IPS DF 4.7 (cell line): Measurements from ENCODE around the gene NCOA6.
"Not testable (repeated sequence)": the region's sequence is repeated elsewhere in the genome, so short reads cannot be mapped to it uniquely, and the experiment has no call there.

Source experiments
- DNase-seq: peaks from one replicate; pipeline ENCODE4 v3.0.0-alpha.2; 2013; ENCODE audit warnings: low spot score; ENCODE audit errors: extremely low read depth

The NCOA6 gene

DNA sequence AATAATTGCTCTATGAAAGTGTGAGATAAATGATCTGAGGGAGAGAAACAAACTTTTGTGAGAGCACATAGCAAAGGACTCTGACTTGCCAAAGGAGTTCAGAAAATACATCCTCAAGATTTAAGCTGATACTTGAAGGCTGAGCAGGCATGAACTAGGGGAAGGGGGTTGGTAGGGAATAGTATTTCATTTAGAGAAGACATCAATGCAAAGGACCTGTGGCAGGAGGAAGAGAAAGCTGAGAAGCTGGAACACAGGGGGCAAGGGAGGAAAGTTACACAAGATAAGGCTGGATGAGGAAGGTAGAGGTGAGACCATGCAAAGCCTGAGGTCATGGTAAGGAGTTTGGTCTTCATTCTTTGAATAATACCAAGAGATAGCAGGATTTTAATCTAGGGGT is 50.6 kb downstream of the NCOA6 start:
- no peak for DNase-seq

DNA sequence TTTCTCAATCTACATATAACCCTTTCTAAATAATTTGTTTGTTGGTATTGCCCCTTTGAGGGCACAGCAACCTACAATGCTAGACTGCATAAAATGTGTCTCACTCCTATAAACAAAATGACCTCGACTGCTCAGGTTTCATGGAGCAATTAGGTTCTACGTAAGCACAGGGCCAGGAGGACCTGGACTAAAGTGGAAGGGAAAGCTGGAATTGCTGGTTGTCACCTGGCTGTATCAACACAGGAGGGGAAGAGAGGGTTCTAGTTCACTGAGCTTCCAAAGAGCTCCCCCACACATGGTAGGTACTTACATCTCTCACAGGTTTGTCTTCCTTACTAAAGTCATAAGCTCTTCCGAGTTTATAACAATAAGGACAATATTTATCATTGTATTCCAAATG is 51.0 kb downstream of the NCOA6 start:
- no peak for DNase-seq

GRCh38 chr20:34773726-34774125 is 51.7 kb downstream of the NCOA6 start:
- no peak for DNase-seq

GRCh38 chr20:34772437-34772836 is 53.0 kb downstream of the NCOA6 start:
- no peak for DNase-seq

- DNase-seq, result no peak
Measured at GRCh38 chr20:34771680-34772081, 53.8 kb downstream of the NCOA6 start.

- DNase-seq, result no peak
Measured at GRCh38 chr20:34768096-34768495, 57.4 kb downstream of the NCOA6 start.

DNA sequence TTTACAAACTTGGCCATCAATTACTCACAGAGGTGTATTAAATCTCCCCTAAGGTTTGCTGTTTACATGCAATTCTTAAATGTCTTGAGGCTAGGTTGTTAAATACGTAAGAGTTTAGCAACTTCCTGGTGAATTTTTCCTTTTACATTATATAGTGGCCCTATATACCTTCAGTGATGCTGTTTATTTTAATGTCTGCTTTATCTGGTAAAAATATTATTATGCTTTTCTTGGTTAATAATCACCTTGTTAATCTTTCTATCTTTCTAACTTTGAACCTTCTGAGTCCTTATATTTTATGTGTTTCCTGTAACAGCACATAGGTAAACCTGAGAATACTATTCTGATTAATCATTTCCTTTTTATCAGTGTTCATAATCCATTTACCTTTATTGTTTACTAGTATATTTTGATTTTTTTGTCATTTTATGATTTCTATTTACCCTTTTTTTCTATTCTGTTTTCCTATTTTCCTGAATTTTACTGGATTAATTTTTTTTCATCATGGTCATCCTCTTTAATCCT is 63.4 kb downstream of the NCOA6 start:
- DNase-seq, result no peak

DNA sequence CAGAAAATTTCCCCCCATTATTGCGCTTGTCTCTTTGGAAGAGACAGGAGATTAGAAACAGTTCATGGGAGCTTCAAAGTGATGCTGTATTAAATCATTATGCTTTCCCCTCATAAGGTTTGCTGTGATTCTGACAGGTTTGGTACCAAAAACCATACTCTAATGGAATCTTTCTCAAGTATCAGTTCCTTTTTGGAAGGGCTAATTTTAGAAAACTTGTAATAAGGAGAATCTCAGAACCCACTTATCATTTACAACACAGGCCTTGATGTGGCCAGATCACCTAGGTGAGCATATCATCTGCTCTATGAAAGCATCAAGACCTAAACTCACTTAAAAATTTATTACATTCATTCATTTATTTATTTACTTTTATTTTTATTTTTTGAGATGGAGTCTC is 70.1 kb downstream of the NCOA6 start:
- no peak for DNase-seq

DNA sequence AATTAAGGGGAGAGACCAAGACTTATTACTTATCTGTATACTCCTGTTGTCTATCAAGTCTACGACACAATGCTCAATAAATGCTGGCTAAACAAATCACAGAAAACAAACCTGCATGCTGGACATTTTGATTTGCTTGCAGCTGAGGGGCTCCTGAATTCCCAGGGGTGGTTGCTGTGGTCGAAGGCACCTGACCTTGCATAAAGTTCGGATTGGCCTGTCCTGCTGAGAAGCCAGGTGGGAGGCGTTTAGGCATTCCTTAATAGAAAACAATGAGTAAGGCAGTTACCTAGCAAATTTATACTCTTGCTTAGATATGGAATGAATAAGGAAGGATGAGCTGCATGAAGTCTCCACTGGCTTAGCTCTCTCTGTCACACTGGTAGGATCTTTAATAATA is 70.8 kb downstream of the NCOA6 start:
- DNase-seq, result no peak

GRCh38 chr20:34753706-34754461 is 71.6 kb downstream of the NCOA6 start:
- no peak for DNase-seq

- DNase-seq, result no peak
Measured at GRCh38 chr20:34751453-34751852, 74.0 kb downstream of the NCOA6 start.

- DNase-seq, result no peak
Measured at GRCh38 chr20:34750484-34750883, 75.0 kb downstream of the NCOA6 start.

- DNase-seq, result no peak
Measured at GRCh38 chr20:34748709-34749108, 76.7 kb downstream of the NCOA6 start.

DNA sequence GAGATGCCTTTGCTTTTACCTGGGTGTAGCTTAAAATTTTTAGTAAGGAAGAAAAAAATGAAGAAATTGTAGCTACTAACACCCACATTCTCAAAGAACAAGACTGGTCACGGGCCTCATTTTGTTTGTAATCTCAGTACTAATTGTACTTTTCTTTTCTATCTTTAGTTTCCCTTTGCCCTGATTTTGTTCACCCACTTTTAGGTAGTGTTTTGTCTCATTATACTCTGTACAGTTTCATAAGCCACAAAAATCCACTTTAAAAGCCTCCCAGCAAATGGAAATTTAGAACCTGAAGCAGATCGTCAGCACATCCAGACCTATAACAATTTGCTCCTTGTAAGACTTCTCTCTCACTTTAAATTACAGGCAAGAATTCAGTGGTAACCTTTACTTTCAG is 78.0 kb downstream of the NCOA6 start:
- DNase-seq, result no peak

GRCh38 chr20:34746674-34747073 is 78.8 kb downstream of the NCOA6 start:
- DNase-seq, result no peak

DNA sequence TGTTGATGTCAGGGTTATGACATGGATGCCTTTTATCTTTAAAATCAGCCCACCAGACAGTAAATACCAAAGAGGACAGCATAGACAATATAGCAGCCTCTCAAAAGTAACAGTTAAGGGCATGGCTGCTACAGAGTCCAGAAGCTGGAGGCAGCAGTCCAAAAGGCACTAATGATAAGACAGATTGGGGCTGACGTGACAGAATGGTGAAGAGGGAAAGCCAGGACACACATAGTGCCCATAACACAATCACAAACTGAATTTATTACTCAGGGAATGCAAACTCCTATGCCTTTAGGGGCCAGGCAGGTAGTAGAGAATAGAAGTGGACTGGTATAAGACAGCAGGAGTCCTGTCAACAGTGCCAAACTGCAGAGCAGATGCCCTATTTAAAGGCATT is 80.6 kb downstream of the NCOA6 start:
- no peak for DNase-seq

DNA sequence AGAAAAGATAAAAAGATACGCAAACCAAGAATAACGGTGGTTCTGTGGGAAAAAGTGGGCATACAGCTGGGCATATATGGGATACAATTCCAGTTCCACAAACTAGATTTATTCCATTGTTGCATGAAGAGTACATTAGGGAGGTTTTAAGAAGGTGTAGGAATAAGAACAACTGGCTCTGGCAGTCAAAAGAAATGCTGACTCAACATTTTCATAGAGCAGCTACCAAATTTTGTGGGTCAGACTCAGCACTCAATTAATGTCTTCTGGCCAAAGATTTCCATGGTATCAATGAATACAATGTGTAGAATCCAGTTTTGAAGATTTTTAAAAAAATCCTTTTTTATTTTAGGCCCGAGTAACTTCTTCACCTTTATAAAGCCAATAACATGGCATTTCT is 81.1 kb downstream of the NCOA6 start:
- DNase-seq, result no peak

DNA sequence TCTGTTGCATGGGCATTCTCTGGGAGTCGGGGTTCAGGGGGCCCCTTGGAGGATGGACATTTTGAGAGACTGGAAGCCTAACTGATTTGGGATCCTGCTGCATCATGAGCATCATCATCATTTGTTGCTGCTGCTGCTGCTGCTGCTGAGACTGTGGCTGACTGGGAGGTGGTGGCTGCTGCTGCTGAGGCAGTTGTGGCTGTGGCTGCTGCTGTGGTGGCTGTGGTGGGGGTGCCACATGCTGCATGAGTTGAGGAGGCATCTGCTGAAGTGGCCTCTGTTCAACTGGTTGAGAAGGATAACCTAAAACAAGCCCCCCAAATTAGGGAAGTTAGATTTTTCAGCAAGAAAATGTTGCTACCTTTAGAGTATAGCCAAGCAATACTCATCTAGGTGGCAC is 82.4 kb downstream of the NCOA6 start:
- DNase-seq, result no peak

DNA sequence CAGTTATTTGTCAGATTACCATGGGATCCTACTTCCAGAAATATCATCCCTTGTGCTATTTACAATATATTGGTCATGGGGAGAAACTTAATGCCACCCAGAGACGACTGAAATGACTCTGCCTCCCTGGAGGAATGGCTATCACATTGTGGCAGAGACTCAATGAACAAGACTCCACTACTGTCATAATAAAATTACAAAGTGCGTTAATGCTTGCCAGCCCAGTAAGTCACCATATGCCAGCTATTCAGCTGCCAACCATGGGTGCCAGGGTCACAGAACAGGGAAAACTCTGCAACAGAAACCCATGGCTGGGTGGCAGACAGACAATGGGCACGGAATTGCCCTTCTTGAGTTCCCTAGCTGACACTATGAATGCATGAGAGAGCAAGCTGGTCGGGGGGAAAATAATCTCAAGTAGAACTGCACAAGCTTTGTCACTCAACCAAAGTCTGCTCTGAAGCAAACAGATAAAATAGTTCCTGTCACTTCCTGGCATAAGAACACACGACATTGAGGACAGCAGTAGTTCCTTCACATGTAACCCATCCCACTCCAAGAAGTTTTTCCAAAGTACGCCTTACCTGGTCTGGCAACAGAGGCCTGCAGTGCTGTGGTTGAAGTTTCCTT is 89.2 kb downstream of the NCOA6 start:
- no peak for DNase-seq

DNA sequence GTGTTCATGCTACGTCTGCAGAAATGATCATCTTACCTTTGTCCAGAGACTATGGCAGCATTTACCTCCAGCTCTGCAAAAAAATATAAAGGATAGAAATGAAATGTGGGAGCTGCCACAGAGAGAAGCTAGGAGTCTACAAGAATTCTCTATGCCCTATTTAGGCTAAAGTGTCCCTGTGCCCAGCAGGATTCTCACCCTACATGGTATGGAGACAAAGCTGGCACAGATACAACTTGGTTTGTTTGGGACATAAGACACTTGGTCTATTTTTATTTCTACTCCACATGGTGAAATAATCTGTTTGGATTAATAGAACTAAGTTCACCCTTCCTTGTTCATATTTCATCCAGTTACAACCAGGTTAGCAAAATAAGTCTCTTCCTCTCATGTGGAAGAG is 92.9 kb downstream of the NCOA6 start:
- no peak for DNase-seq

GRCh38 chr20:34729416-34729815 is 96.0 kb downstream of the NCOA6 start:
- DNase-seq, result no peak

- no peak for DNase-seq
Measured at GRCh38 chr20:34724172-34724571, 101.3 kb downstream of the NCOA6 start.

DNA sequence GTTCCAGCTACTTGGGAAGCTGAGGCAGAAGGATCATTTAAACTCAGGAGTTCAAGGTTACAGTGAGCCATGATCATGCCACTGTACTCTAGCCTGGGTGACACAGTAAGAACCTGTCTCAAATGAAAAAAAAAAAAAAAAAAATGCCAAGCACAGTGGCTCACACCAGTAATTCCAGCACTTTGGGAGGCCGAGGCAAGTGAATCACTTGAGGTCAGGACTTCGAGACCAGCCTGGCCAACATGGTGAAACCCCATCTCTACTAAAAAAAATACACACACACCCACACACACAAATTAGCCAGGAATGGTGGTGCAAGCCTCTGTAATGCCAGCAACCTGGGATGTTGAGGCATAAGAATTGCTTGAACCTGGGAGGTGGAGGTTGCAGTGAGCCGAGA is 102.9 kb downstream of the NCOA6 start:
- DNase-seq, result not testable (repeated sequence)
